Lower lobe of right lung (tissue), 2 donors: Measurements from ENCODE around the gene LRRTM4. TPM values are rescaled to one million over a fixed set of nuclear protein-coding genes. Genes with fewer than 3 reads are reported as not detected.

ENCODE experiments used
- ATAC-seq, 2 donors: fragments of 200-7000 bp; cut with Tn5 transposase; one replicate each; pipeline ENCODE4 v1.9.1; 2020 to 2022; ENCODE audit warnings: mild to moderate bottlenecking in 2 of 2, moderate library complexity in 2 of 2
- DNase-seq: peaks from one replicate; pipeline ENCODE4 v3.0.0-alpha.2; 2020
- H3K27ac ChIP-seq: fragments of 200-600 bp; one replicate; pipeline ENCODE4 v1.8.0; 2022
- H3K27me3 ChIP-seq: fragments of 200-600 bp; one replicate; pipeline ENCODE4 v1.8.0; 2022; ENCODE audit warnings: low read depth
- H3K36me3 ChIP-seq: fragments of 200-600 bp; one replicate; pipeline ENCODE4 v1.8.0; 2022; ENCODE audit warnings: mild to moderate bottlenecking
- H3K4me1 ChIP-seq: fragments of 200-600 bp; one replicate; pipeline ENCODE4 v1.8.0; 2022
- H3K4me3 ChIP-seq: fragments of 200-600 bp; one replicate; pipeline ENCODE4 v1.8.0; 2022; ENCODE audit warnings: mild to moderate bottlenecking
- H3K9me3 ChIP-seq: fragments of 200-600 bp; one replicate; pipeline ENCODE4 v1.8.0; 2022
- CTCF ChIP-seq: fragments of 200-600 bp; IDR thresholded peaks from one replicate; pipeline ENCODE4 v1.8.0; 2022; ENCODE audit warnings: antibody characterized with exemption, mild to moderate bottlenecking
- intact Hi-C: fragments of 100-400 bp; cut with DNase I; formaldehyde crosslinking; loops from one replicate; pipeline ENCODE4 v1.11.0; 2022
- total RNA-seq: library from RNA; stranded (reverse); fragmentation: NEBNext Ultra II Directional; extraction: Animal tissue kit (Norgen Biotek cat#: 25700); gene quantifications from one replicate; pipeline ENCODE4 v1.2.1, GENCODE V29; 2021
- donor health status: DM: no; HTN: yes; CAD: no; lungs with severe emphysema.

LRRTM4 gene
- total RNA-seq, 1 donor from 2014 or later = 0.77 TPM

GRCh38 chr2:76921006-76921405 lies 601.2 kb downstream of the LRRTM4 start:
- intact Hi-C loops = no loop called here
- no peak for ATAC-seq
- no peak overlapping the region for H3K4me3 ChIP-seq
- no peaks in the 10 kb centered on the region for H3K27me3 ChIP-seq
- no peaks in the 10 kb centered on the region for H3K36me3 ChIP-seq
- no peak for TF ChIP-seq CTCF
- no peak overlapping the region for H3K27ac ChIP-seq
- no peaks in the 10 kb centered on the region for H3K4me1 ChIP-seq
- DNase-seq = no peak
- H3K9me3 ChIP-seq = no peaks in the 10 kb centered on the region

- ATAC-seq (no peak), DNase-seq (no peak)
- no peaks in the 10 kb centered on the region for H3K9me3 ChIP-seq
- no peak for TF ChIP-seq CTCF
- no peak overlapping the region for H3K4me3 ChIP-seq
- H3K36me3 ChIP-seq = no peaks in the 10 kb centered on the region
- no peaks in the 10 kb centered on the region for H3K4me1 ChIP-seq
- no peak overlapping the region for H3K27ac ChIP-seq
- intact Hi-C loops = no loop called here
- H3K27me3 ChIP-seq = no peaks in the 10 kb centered on the region
Measured at GRCh38 chr2:76895469-76895868, 626.7 kb downstream of the LRRTM4 start.

- intact Hi-C loops = no loop called here
- H3K9me3 ChIP-seq = no peaks in the 10 kb centered on the region
- no peak for ATAC-seq
Measured at GRCh38 chr2:76870581-76870980, 651.6 kb downstream of the LRRTM4 start.

GRCh38 chr2:76870011-76870410 lies 652.2 kb downstream of the LRRTM4 start:
- no peaks in the 10 kb centered on the region for H3K27me3 ChIP-seq
- ATAC-seq = no peak
- intact Hi-C loops = no loop called here
- no peak for DNase-seq
- no peak overlapping the region for H3K27ac ChIP-seq
- H3K36me3 ChIP-seq = no peaks in the 10 kb centered on the region
- TF ChIP-seq CTCF = no peak
- no peaks in the 10 kb centered on the region for H3K9me3 ChIP-seq
- H3K4me1 ChIP-seq = no peaks in the 10 kb centered on the region
- H3K4me3 ChIP-seq = no peak overlapping the region

More at GRCh38 chr2:76870581-76870980, 651.6 kb downstream of the LRRTM4 start:
- no peak overlapping the region for H3K27ac ChIP-seq
- DNase-seq = no peak
- no peaks in the 10 kb centered on the region for H3K27me3 ChIP-seq
- no peaks in the 10 kb centered on the region for H3K4me1 ChIP-seq
- H3K36me3 ChIP-seq = no peaks in the 10 kb centered on the region
- no peak for TF ChIP-seq CTCF
- H3K4me3 ChIP-seq = no peak overlapping the region

- Histone ChIP-seq H3K4me1 (no peaks in the 10 kb centered on the region), H3K36me3 (no peaks in the 10 kb centered on the region), H3K9me3 (no peaks in the 10 kb centered on the region), H3K27ac (no peak overlapping the region), H3K4me3 (no peak overlapping the region), H3K27me3 (no peaks in the 10 kb centered on the region)
- intact Hi-C loops = no loop called here
- ATAC-seq = no peak
- TF ChIP-seq CTCF = no peak
- no peak for DNase-seq
Measured at GRCh38 chr2:76867854-76868253, 654.3 kb downstream of the LRRTM4 start.

GRCh38 chr2:76866464-76866863 lies 655.7 kb downstream of the LRRTM4 start:
- Histone ChIP-seq H3K9me3 (no peaks in the 10 kb centered on the region), H3K27me3 (no peaks in the 10 kb centered on the region), H3K36me3 (no peaks in the 10 kb centered on the region), H3K4me3 (no peak overlapping the region), H3K4me1 (no peaks in the 10 kb centered on the region), H3K27ac (no peak overlapping the region)
- no peak for ATAC-seq
- intact Hi-C loops = no loop called here
- no peak for TF ChIP-seq CTCF
- DNase-seq = no peak
